ENCODE data around the gene ASCC3. TPM values are rescaled to one million over a fixed set of nuclear protein-coding genes. Genes with fewer than 3 reads are reported as not detected.

Gene ASCC3
- total and polyA plus RNA-seq, 2 experiments from 2014 or later, result 92.9 to 129 TPM

DNA sequence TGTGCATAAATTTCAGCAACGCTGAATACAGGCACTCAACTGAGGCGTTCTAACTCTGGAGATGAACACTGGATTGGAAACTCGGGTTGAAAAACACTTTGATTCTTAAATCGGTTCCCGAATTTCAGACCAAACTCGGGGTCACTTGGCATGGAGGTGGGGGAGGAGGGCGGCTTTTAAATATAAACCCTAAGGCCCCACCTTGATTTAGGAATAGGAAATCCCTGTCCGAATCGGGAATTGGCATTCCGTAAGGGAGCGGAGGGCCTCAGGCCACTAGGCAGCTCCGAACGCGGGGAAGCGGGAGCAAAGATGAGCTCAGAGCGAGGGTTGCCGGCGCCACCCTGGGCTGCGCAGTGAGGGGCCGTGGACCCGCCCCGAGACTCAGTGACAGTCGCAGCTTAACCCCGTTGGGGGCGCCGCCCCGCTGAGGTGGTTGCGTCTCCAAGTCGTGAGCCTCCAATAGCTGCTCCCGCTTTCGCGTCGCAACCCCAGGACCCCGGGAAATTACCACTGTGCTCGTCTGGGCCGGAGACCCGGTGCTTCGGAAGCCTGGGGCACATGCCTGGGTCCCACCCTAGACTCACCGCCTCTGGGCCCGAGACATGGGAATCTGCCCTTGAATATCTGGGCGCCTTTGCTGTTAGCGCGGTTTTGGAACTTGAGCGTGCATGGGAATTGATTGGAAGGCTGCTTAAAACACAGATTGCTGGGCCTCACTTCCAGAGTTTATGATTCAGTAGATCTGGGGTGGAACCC lies 411.8 kb downstream of the ASCC3 start:
- peaks cover 24% of the 10 kb centered on the region for H3F3A ChIP-seq (replicated peaks; ENCODE audit: low read depth)
- H2AFZ ChIP-seq, result peak overlapping the region; percentile 56; the same call in 1 of the 2 replicates
- H3K27ac ChIP-seq (ENCODE audit: low read depth), result no peak overlapping the region
- no peaks in the 10 kb centered on the region for H3K79me2 ChIP-seq (replicated peaks; ENCODE audit: insufficient read depth)
- peaks cover 69% of the 10 kb centered on the region for H3K27me3 Mint-ChIP-seq (ENCODE audit: insufficient read depth, low read depth, poor library complexity)
- no peaks in the 10 kb centered on the region; the same call in 2 of the 3 replicates for H3K9me3 Mint-ChIP-seq
- ATAC-seq (peak; percentile 21), DNase-seq (ENCODE audit: low spot score) (peak; percentile 61)
- peaks cover 2% of the 10 kb centered on the region; the same call in 1 of the 3 replicates for H3K36me3 Mint-ChIP-seq (ENCODE audit: low read depth)
- H3K27me3 ChIP-seq (ENCODE audit: insufficient read depth), result peaks cover 94% of the 10 kb centered on the region
- H3K4me1 Mint-ChIP-seq, result peaks cover 40% of the 10 kb centered on the region
- H3K27ac Mint-ChIP-seq, result no peak overlapping the region
- TF ChIP-seq CTCF (conservative IDR thresholded peaks at IDR 0.05; ENCODE audit: low read depth in 2 of 2) (no peak), ZNF114 (CRISPR knock-in tag; IDR thresholded peaks at IDR 0.05) (no peak), STAT1 (IDR thresholded peaks at IDR 0.05; ENCODE audit: unreplicated experiment) (no peak), EZH2phosphoT487 (IDR thresholded peaks at IDR 0.05; ENCODE audit: unreplicated experiment) (peak; percentile 91), ETS1 (IDR thresholded peaks at IDR 0.05) (no peak), EZH2 (IDR thresholded peaks at IDR 0.05; ENCODE audit: low read depth, unreplicated experiment) (peak; percentile 82)
- peaks cover 33% of the 10 kb centered on the region for H3K4me1 ChIP-seq (ENCODE audit: insufficient read depth)
- peak overlapping the region; percentile 70 for H3K4me2 ChIP-seq
- no peaks in the 10 kb centered on the region for H3K9me2 ChIP-seq (ENCODE audit: insufficient read depth)
- peak overlapping the region; percentile 52 for H3K4me3 ChIP-seq
- H3K4me3 Mint-ChIP-seq, result peak overlapping the region; percentile 50
- H4K20me1 ChIP-seq (replicated peaks; ENCODE audit: insufficient read depth), result peaks cover 32% of the 10 kb centered on the region
- H3K36me3 ChIP-seq (ENCODE audit: insufficient read depth), result no peaks in the 10 kb centered on the region

GRCh38 chr6:100468016-100468622 lies 413.0 kb downstream of the ASCC3 start:
- Mint-ChIP-seq H3K27ac (no peak overlapping the region), H3K9me3 (no peaks in the 10 kb centered on the region; the same call in 2 of the 3 replicates), H3K27me3 (ENCODE audit: insufficient read depth, low read depth, poor library complexity) (peaks cover 81% of the 10 kb centered on the region), H3K36me3 (ENCODE audit: low read depth) (peaks cover 2% of the 10 kb centered on the region; the same call in 1 of the 3 replicates), H3K4me3 (peak overlapping the region; percentile 74), H3K4me1 (peaks cover 50% of the 10 kb centered on the region)
- Histone ChIP-seq H3K79me2 (replicated peaks; ENCODE audit: insufficient read depth) (no peaks in the 10 kb centered on the region), H3K4me3 (peak overlapping the region; percentile 63; the same call in 1 of the 2 replicates), H3K4me2 (peak overlapping the region; percentile 82), H3K9me2 (ENCODE audit: insufficient read depth) (no peaks in the 10 kb centered on the region), H3K36me3 (ENCODE audit: insufficient read depth) (no peaks in the 10 kb centered on the region), H3K27ac (ENCODE audit: low read depth) (no peak overlapping the region), H3F3A (replicated peaks; ENCODE audit: low read depth) (peaks cover 27% of the 10 kb centered on the region), H3K27me3 (ENCODE audit: insufficient read depth) (peaks cover 99% of the 10 kb centered on the region), H3K4me1 (ENCODE audit: insufficient read depth) (peaks cover 43% of the 10 kb centered on the region), H4K20me1 (replicated peaks; ENCODE audit: insufficient read depth) (peaks cover 40% of the 10 kb centered on the region), H2AFZ (no peak overlapping the region)
- ATAC-seq (no peak), DNase-seq (ENCODE audit: low spot score) (no peak)
- TF ChIP-seq JUNB (IDR thresholded peaks at IDR 0.05; ENCODE audit: unreplicated experiment), result no peak
- no peak for TF ChIP-seq NANOG (IDR thresholded peaks at IDR 0.05; ENCODE audit: borderline replicate concordance)
- TF ChIP-seq EZH2phosphoT487 (IDR thresholded peaks at IDR 0.05; ENCODE audit: unreplicated experiment), result no peak
- no peak for TF ChIP-seq REST (IDR thresholded peaks at IDR 0.05; ENCODE audit: unreplicated experiment)
- TF ChIP-seq EZH2 (IDR thresholded peaks at IDR 0.05; ENCODE audit: low read depth, unreplicated experiment), result peak; percentile 86

All from GM23338 (cell line).